Hematopoietic multipotent progenitor cell (in vitro differentiated cells): ENCODE data around the gene PGR. TPM values are rescaled to one million over a fixed set of nuclear protein-coding genes. Genes with fewer than 3 reads are reported as not detected.

Source experiments
- DNase-seq, 3 donors: peaks; one replicate each; pipeline ENCODE4 v3.0.0-alpha.2; 2011 to 2015; ENCODE audit warnings: low read depth in 2 of 3, low spot score in 2 of 3
- total RNA-seq: library from RNA; depleted of rRNA; stranded (reverse); fragments of >200 nt; gene quantifications from one replicate; pipeline ENCODE4 v1.2.3, GENCODE V29; 2012

Gene PGR
- total RNA-seq, 1 donor: under 0.01 TPM

GRCh38 chr11:101083335-101083734 lies 46.3 kb downstream of the PGR start:
- no peak for DNase-seq

GRCh38 chr11:101082813-101083212 lies 46.8 kb downstream of the PGR start:
- no peak for DNase-seq

GRCh38 chr11:101063706-101064105 lies 65.9 kb downstream of the PGR start:
- DNase-seq: no peak

GRCh38 chr11:101061606-101062005 lies 68.0 kb downstream of the PGR start:
- no peak for DNase-seq

GRCh38 chr11:101059331-101059730 lies 70.3 kb downstream of the PGR start:
- no peak for DNase-seq

GRCh38 chr11:101053492-101053891 lies 76.1 kb downstream of the PGR start:
- DNase-seq: no peak

GRCh38 chr11:101051677-101052076 lies 77.9 kb downstream of the PGR start:
- no peak for DNase-seq

- DNase-seq: no peak
Measured at GRCh38 chr11:101049813-101050212, 79.8 kb downstream of the PGR start.

GRCh38 chr11:101049123-101049522 lies 80.5 kb downstream of the PGR start:
- no peak for DNase-seq

GRCh38 chr11:101048479-101048878 lies 81.1 kb downstream of the PGR start:
- no peak for DNase-seq

- no peak for DNase-seq
Measured at GRCh38 chr11:101046947-101047346, 82.7 kb downstream of the PGR start.

- DNase-seq: no peak
Measured at GRCh38 chr11:101045415-101045814, 84.2 kb downstream of the PGR start.

- DNase-seq: no peak
Measured at GRCh38 chr11:101043940-101044339, 85.7 kb downstream of the PGR start.

- no peak for DNase-seq
Measured at GRCh38 chr11:101035872-101036271, 93.7 kb downstream of the PGR start.

GRCh38 chr11:101034076-101034475 lies 95.5 kb downstream of the PGR start:
- DNase-seq: no peak

- no peak for DNase-seq
Measured at GRCh38 chr11:101032991-101033390, 96.6 kb downstream of the PGR start.

GRCh38 chr11:101031713-101032112 lies 97.9 kb downstream of the PGR start:
- no peak for DNase-seq

GRCh38 chr11:101030692-101031091 lies 98.9 kb downstream of the PGR start:
- DNase-seq: no peak

GRCh38 chr11:101030015-101030414 lies 99.6 kb downstream of the PGR start:
- DNase-seq: no peak

GRCh38 chr11:101028644-101029043 lies 101.0 kb downstream of the PGR start:
- no peak for DNase-seq

- no peak for DNase-seq
Measured at GRCh38 chr11:101022256-101022655, 107.4 kb downstream of the PGR start.

GRCh38 chr11:101019870-101020269 lies 109.7 kb downstream of the PGR start:
- no peak for DNase-seq

GRCh38 chr11:101014600-101015285 lies 114.9 kb downstream of the PGR start:
- DNase-seq: no peak
